RWPE1 (cell line): ENCODE results near the gene GRSF1.

Experiments
- CTCF ChIA-PET: fragments of 350-600 bp; sonication (Branson Sonifier 250); formaldehyde crosslinking; extraction: SDS; loops from one replicate; lab custom pipeline; 2021; lab: Yijun Ruan, JAX
- POLR2A ChIA-PET: fragments of 400-600 bp; formaldehyde crosslinking; extraction: SDS; loops from one replicate; lab custom pipeline; 2020; ENCODE audit warnings: antibody characterized with exemption; ENCODE audit not compliant: low non-redundant PET; lab: Yijun Ruan, JAX
- DNase-seq: peaks from one replicate; pipeline ENCODE4 v3.0.0; 2012; ENCODE audit warnings: low spot score
- H3K27ac ChIP-seq: fragments of 450-650 bp; 2 replicates; pipeline ENCODE4 v1.5.1; 2017
- TF ChIP-seq, protein P1 (sequence below): fragments of 450-650 bp; conservative IDR thresholded peaks from 2 replicates; pipeline ENCODE4 v1.5.1; 2017; ENCODE audit warnings: low read depth, mild to moderate bottlenecking

Gene GRSF1

DNA sequence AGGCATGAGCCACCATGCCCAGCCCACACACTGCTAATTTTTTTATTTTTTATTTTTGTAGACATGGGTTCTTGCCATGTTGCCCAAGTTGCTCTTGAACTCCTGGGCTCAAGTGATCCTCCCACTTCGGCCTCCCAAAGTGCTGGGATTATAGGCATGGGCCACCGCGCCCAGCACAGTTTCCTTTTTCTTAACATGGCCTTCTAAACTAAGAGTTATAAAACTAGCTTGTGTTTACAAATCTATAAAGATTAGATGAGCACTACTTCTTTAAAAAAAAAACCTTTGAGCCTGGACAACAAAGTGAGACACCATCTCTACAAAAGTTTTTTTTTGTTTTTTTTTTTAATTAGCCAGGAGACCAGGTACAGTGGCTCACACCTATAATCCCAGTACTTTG is 10.7 kb downstream of the GRSF1 start:
- TF ChIP-seq, protein P1, sequence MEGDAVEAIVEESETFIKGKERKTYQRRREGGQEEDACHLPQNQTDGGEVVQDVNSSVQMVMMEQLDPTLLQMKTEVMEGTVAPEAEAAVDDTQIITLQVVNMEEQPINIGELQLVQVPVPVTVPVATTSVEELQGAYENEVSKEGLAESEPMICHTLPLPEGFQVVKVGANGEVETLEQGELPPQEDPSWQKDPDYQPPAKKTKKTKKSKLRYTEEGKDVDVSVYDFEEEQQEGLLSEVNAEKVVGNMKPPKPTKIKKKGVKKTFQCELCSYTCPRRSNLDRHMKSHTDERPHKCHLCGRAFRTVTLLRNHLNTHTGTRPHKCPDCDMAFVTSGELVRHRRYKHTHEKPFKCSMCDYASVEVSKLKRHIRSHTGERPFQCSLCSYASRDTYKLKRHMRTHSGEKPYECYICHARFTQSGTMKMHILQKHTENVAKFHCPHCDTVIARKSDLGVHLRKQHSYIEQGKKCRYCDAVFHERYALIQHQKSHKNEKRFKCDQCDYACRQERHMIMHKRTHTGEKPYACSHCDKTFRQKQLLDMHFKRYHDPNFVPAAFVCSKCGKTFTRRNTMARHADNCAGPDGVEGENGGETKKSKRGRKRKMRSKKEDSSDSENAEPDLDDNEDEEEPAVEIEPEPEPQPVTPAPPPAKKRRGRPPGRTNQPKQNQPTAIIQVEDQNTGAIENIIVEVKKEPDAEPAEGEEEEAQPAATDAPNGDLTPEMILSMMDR = no peak
- H3K27ac ChIP-seq = no peak overlapping the region
- ChIA-PET POLR2A (no interaction called here), CTCF (interaction anchor here (0.6 kb wide), 1 partner anchor 8 kb away, joined by 4 read pairs; no protein-coding TSS in a partner anchor)
- no peak for DNase-seq

DNA sequence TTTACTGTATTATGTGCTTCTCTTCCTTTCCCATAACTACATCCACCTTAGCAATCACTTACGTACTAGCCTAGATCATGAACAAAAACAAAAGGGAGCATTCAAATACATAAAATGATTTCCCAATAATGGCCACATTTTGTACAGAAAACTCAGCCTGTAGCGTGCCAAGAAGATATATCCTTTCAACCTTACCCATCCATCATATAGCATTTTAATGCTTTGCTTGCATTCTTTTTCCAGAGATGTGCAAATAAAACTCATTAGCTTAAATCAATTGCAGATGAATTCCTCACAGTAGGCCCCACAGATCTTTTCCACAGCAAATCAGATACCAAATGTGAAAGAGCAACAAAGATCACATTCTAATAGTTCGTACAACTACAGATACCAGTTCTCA is 20.8 kb downstream of the GRSF1 start:
- CTCF ChIA-PET = no interaction called here
- H3K27ac ChIP-seq = no peak overlapping the region
- POLR2A ChIA-PET = no interaction called here
- TF ChIP-seq, protein P1 = no peak
- no peak for DNase-seq

DNA sequence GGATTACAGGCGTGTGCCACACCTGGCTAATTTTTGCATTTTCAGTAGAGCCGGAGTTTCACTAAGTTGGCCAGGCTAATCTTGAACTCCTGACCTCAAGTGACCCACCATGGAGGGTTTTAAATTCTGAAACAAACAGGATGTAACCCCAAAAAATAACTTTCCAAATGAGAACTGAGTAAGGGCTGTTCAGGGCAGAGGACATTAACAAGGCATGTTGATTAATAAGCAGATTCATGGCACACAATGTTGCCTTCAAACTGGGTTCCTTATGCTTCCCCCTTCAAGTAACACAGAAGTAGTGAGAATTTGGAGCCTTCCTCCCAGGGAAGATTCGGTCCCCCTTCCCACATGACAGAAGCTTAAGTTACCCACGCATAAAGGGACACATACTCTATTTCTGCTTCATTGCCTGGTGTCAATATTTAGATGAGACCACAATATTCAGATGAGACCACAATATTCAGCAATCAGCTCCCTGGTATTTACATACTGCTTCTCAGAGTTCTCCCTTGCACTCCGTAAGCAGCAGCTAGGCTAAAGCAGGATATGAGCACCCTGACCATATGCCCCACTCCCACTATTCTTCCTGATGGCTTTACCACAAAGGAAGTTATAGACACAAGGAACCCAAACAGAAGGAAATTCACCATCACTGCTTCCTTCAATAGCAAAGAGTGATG is 21.4 kb downstream of the GRSF1 start:
- H3K27ac ChIP-seq = no peak overlapping the region
- no peak for DNase-seq
- TF ChIP-seq, protein P1 = no peak
- ChIA-PET CTCF (interaction anchor here (0.5 kb wide), 1 partner anchor 37 kb away, joined by 3 read pairs; no protein-coding TSS in a partner anchor), POLR2A (no interaction called here)

DNA sequence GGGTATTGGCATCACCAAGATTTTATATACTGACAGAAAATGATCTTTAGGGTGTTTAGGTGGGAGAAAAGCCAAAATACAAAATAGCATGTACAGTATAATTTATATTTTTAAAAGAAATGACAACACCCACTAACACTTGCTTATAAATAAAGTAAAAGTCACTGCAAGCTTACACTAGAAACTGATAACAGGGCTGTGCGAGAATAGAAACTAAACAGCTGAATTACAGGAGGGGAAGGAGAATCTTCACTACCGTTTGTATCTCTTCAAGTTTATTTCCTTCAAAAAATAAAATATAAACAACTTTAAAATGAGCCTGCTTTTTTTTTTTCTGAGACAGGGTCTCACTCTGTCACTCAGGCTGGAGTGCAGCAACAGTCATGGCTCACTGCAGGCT is 22.8 kb downstream of the GRSF1 start:
- no peak overlapping the region for H3K27ac ChIP-seq
- CTCF ChIA-PET = no interaction called here
- no peak for DNase-seq
- TF ChIP-seq, protein P1 = no peak
- POLR2A ChIA-PET = no interaction called here

DNA sequence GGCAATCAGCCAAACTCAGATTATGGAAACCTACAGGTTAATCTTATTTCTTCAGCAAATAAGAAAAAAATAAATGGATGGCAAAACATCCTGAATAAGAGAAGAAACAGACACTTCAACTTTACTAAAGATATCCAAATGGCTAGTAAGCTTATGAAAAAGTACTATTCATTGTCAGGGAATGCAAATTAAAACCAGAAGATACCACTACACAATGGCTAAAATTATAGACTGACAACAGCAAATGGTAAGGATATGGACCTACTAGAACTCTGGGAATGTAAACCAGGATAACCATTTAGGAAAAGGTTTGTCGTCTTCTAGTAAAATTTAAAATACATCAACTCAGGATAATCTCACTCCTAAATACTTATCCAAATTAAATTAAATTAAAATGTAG is 24.3 kb downstream of the GRSF1 start:
- ChIA-PET CTCF (no interaction called here), POLR2A (no interaction called here)
- no peak overlapping the region for H3K27ac ChIP-seq
- no peak for DNase-seq
- TF ChIP-seq, protein P1 = no peak

DNA sequence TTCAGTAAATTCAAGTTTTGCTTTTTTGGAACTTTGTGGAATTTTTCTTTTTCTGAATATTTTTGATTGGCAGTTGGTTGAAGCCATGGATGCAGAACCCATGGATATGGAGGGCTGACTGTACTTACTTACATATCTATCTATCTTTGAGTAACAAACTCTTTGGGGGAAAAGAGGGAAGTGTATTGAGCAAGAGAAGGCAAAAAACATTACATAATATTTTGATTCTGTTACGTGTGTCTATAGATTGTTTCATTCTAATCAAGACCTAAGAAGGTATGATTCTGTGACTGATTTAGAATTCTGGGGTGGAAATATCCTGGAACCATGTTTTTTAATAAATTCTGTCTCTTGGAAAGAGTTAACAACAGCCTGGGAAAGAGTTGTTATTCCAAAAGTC is 31.5 kb downstream of the GRSF1 start:
- no peak overlapping the region for H3K27ac ChIP-seq
- ChIA-PET CTCF (no interaction called here), POLR2A (no interaction called here)
- DNase-seq = no peak
- TF ChIP-seq, protein P1 = no peak
